ENCODE measurements around the gene SLC14A1. TPM values are rescaled to one million over a fixed set of nuclear protein-coding genes. Genes with fewer than 3 reads are reported as not detected.

Gene SLC14A1
- total and polyA plus RNA-seq, 2 of the 4 experiments (the other 2 are of a cell fraction) = 20.5 to 31.9 TPM

DNA sequence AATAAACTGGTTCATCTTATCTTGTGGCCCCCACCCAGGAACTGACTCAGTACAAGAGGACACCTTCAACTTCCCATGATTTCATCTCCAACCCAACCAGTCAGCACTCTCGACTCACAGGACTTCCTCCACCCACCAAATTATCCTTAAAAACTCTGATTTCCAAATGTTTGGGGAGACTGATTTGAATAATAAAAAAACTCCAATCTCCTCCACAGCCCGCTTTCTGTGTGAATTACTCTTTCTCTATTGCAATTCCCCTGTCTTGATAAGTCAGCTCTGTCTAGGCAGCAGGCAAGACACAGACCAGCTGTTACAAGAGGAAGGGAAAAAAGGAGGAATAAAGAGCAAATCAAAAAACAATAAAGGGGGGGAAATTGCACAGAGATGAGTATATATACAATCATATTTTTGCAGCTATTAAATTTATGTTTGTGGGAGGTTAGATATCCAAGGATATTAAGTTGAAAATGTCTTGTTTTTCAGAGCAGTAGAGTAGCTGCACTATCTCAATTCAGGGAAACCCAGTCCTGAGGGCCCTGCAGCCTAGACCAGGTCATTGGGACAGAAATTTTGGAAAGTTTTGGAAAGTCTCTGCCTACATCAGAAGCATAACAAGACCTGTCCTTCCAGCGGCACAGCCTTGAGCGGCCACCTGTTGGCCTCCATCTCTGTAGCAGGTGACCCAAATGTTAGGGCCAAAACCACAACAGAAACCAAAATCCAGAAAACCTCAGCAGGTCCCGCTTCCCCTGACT, 68.7 kb downstream of the SLC14A1 start (continued):
- TF ChIP-seq SMC3 (IDR thresholded peaks at IDR 0.05; ENCODE audit: low read depth, low read length) (no peak), MAFK (IDR thresholded peaks at IDR 0.05; ENCODE audit: low read depth, low read length) (no peak)

DNA sequence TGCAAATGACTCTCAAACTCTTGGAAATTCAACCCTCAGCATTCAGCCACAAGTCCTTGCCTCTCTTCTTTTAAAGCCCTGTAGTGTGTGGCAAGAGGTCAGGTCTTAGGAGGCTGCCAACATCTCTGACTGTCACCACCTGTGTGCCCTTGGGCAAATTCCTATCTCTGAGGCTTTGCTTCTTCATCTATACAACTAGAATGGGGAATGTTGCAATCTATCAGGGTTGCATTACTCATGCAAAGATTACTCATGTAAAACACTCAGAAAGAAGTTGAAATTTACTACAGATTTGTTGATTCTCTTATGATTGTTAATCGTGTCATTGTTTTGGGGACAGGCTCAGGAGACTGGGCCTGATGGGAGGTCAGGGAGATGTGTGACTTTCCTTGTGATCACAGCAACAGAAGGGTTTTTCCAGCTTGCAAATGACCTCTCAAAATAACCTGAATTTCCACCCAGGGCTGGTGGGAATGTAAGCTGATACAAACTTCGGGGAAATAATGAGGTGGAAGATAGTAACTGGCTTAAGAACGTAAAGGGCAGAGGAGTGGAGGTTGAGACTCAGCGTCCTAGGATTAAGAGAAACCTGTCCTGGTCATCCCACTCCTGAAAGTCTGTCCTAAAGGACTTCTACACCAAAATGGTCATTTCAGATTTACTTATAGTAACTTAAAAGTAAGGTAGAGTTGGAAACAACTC, 69.4 kb downstream of the SLC14A1 start:
- H2AFZ ChIP-seq (replicated peaks; ENCODE audit: low read length, poor library complexity) = peak overlapping the region; percentile 58
- no TSS peak for BruUV-seq (replicated peaks)
- no peaks in the 10 kb centered on the region for H3K9me3 ChIP-seq (ENCODE audit: control insufficient read depth, insufficient read depth, low read length)
- peak overlapping the region; percentile 67 for H3K14ac ChIP-seq (replicated peaks; ENCODE audit: low read depth, low read length)
- TF ChIP-seq RAD21 (IDR thresholded peaks at IDR 0.05; ENCODE audit: low read length) (peak; percentile 2; the same call in 1 of the 2 replicates), RFX5 (IDR thresholded peaks at IDR 0.05; ENCODE audit: low read depth, low read length) (no peak), CEBPB (IDR thresholded peaks at IDR 0.05; ENCODE audit: low read depth, low read length) (peak; percentile 99), RCOR1 (IDR thresholded peaks at IDR 0.05; ENCODE audit: insufficient replicate concordance, low read length) (peak; percentile 91), CTCF (conservative IDR thresholded peaks at IDR 0.05; ENCODE audit: low read depth, low read length) (no peak), MAFK (IDR thresholded peaks at IDR 0.05; ENCODE audit: low read depth, low read length) (no peak), FOS (IDR thresholded peaks at IDR 0.05; ENCODE audit: low read depth, low read length) (peak; percentile 88)
- TF ChIP-seq, protein P1, sequence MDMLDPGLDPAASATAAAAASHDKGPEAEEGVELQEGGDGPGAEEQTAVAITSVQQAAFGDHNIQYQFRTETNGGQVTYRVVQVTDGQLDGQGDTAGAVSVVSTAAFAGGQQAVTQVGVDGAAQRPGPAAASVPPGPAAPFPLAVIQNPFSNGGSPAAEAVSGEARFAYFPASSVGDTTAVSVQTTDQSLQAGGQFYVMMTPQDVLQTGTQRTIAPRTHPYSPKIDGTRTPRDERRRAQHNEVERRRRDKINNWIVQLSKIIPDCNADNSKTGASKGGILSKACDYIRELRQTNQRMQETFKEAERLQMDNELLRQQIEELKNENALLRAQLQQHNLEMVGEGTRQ (IDR thresholded peaks at IDR 0.05; ENCODE audit: low read depth, low read length) = no peak
- peak overlapping the region; percentile 93 for H2BK20ac ChIP-seq (ENCODE audit: low read depth, low read length)
- H4K91ac ChIP-seq (ENCODE audit: insufficient read depth, low read depth, low read length) = peak overlapping the region; percentile 80
- WGBS, 2 experiments (ENCODE audit: extremely low coverage in 2 of 2, insufficient read length in 1 of 2) = no CpG with 5 or more reads among the region's 4 CpGs
- peak overlapping the region; percentile 93 for H3K4ac ChIP-seq (ENCODE audit: low read depth, low read length)
- H2BK5ac ChIP-seq (ENCODE audit: low read depth, low read length, poor library complexity, severe bottlenecking) = peak overlapping the region; percentile 97
- H2AK5ac ChIP-seq (ENCODE audit: low read depth, low read length) = peak overlapping the region; percentile 92
- peak overlapping the region; percentile 79 for H3K56ac ChIP-seq (ENCODE audit: extremely low read depth, insufficient read depth, low read length)
- no peaks in the 10 kb centered on the region for H3K79me1 ChIP-seq (ENCODE audit: low read depth in 1 of 2, low read length in 2 of 2)
- H4K8ac ChIP-seq (ENCODE audit: low read depth in 2 of 2, low read length in 2 of 2) = peak overlapping the region; percentile 9 to 80
- H3K4me3 ChIP-seq (ENCODE audit: insufficient read depth, low read depth, low read length) = no peak overlapping the region
- H3K4me1 ChIP-seq (ENCODE audit: control insufficient read depth, insufficient read depth, low read length) = peaks cover 8% of the 10 kb centered on the region
- intact Hi-C loops (cut with micrococcal nuclease) (no loop called here), in situ Hi-C loops (cut with MboI; ENCODE audit: low sequenced_read_pairs) (no loop called here), dilution Hi-C loops (cut with HindIII; ENCODE audit: low sequenced_read_pairs, unreplicated experiment) (no loop called here)
- no peak overlapping the region for H3K9ac ChIP-seq (ENCODE audit: low read depth, low read length)
- peak overlapping the region; percentile 89 for H3K23ac ChIP-seq (ENCODE audit: low read depth, low read length)
- peak overlapping the region; percentile 71 for H3K4me2 ChIP-seq (ENCODE audit: low read depth, low read length)
- peak overlapping the region; percentile 94 for H3K27ac ChIP-seq (ENCODE audit: insufficient read depth, low read length)
- no peaks in the 10 kb centered on the region for H3K36me3 ChIP-seq (ENCODE audit: control insufficient read depth, insufficient read depth, low read length)
- H2BK120ac ChIP-seq (ENCODE audit: low read depth, low read length) = peak overlapping the region; percentile 97
- H2AK9ac ChIP-seq (replicated peaks; ENCODE audit: low read depth, low read length, poor library complexity) = peak overlapping the region; percentile 38
- ATAC-seq (ENCODE audit: low read depth) (peak; percentile 87), DNase-seq (peak; percentile 93)
- no peaks in the 10 kb centered on the region for H3K27me3 ChIP-seq (ENCODE audit: control insufficient read depth, insufficient read depth, low read length)
- peak overlapping the region; percentile 71 for H4K5ac ChIP-seq (ENCODE audit: low read depth, low read length)
- POLR2A ChIA-PET (ENCODE audit: unreplicated experiment) = interaction anchor here (1.4 kb wide), 1 partner anchor 12 kb away, joined by 4 read pairs; no protein-coding TSS in a partner anchor
- peak overlapping the region; percentile 81 for H3K18ac ChIP-seq (ENCODE audit: low read depth, low read length)
- CTCF ChIA-PET = interaction anchor here (0.6 to 1.0 kb wide), 2 partner anchors 12 to 65 kb away, joined by 3 read pairs; no protein-coding TSS in a partner anchor
- peak overlapping the region; percentile 85 for H2BK15ac ChIP-seq (ENCODE audit: low read depth, low read length)
- no peaks in the 10 kb centered on the region for H4K20me1 ChIP-seq (ENCODE audit: insufficient read depth, low read length)
- no peaks in the 10 kb centered on the region for H3K9me1 ChIP-seq (ENCODE audit: insufficient read depth, low read length)
